ENCODE results near the gene PXDN.

- no peak for TF ChIP-seq CTCF (IDR thresholded peaks at IDR 0.05)
- no peak for TF ChIP-seq POLR2A (IDR thresholded peaks at IDR 0.05)
- no peak for TF ChIP-seq POLR2AphosphoS5 (IDR thresholded peaks at IDR 0.05)
- TF ChIP-seq EP300 (IDR thresholded peaks at IDR 0.05; ENCODE audit: low read depth), result no peak
These were observed 124.2 kb downstream of the PXDN start for GRCh38 chr2:1620081-1620480.
